ENCODE measurements around the gene C19orf25. TPM values are rescaled to one million over a fixed set of nuclear protein-coding genes. Genes with fewer than 3 reads are reported as not detected.

The C19orf25 gene
- total and polyA plus RNA-seq, 2 donors (not counting 1 experiment from before 2014, with no cell fraction given) = 34.2 to 68.3 TPM

- H3K9me3 Mint-ChIP-seq (ENCODE audit: insufficient read depth) = no peaks in the 10 kb centered on the region
- Histone ChIP-seq H3K4me3 (ENCODE audit: control extremely low read depth in 1 of 5, extremely low read depth in 1 of 5, insufficient read depth in 1 of 5, low read depth in 2 of 5, low read length in 4 of 5) (no peak overlapping the region), H3K79me2 (ENCODE audit: control insufficient read depth, insufficient read depth, low read length) (no peaks in the 10 kb centered on the region), H3K4me2 (replicated peaks; ENCODE audit: low read depth, low read length, poor library complexity, severe bottlenecking) (no peak overlapping the region), H3K36me3 (replicated peaks in 1 of 2; ENCODE audit: control extremely low read depth in 1 of 2, control insufficient read depth in 1 of 2, extremely low read depth in 1 of 2, insufficient read depth in 2 of 2, low read length in 1 of 2) (no peaks in the 10 kb centered on the region), H4K20me1 (ENCODE audit: control insufficient read depth, insufficient read depth, low read length, poor library complexity, severe bottlenecking) (no peaks in the 10 kb centered on the region), H2AFZ (ENCODE audit: insufficient read depth, low read depth, low read length, poor library complexity, severe bottlenecking) (no peak overlapping the region), H3K9me3 (ENCODE audit: control extremely low read depth in 1 of 3, control insufficient read depth in 2 of 3, insufficient read depth in 1 of 3, low read length in 2 of 3) (peaks cover 0 to 49% (median 7%) of the 10 kb centered on the region in 3 donors), H3K4me1 (ENCODE audit: control insufficient read depth in 2 of 2, insufficient read depth in 2 of 2, low read length in 2 of 2) (peaks cover 21 to 22% of the 10 kb centered on the region in 2 donors), H3K9ac (ENCODE audit: low read length) (no peak overlapping the region), H3K27me3 (replicated peaks in 1 of 4; ENCODE audit: control extremely low read depth in 1 of 4, control insufficient read depth in 3 of 4, insufficient read depth in 4 of 4, low read length in 3 of 4) (peaks cover 0 to 72% (median 16%) of the 10 kb centered on the region in 4 experiments), H3K27ac (ENCODE audit: low read length in 2 of 2) (no peak overlapping the region)
- H3K27ac Mint-ChIP-seq = no peak overlapping the region
- TF ChIP-seq, protein P1, sequence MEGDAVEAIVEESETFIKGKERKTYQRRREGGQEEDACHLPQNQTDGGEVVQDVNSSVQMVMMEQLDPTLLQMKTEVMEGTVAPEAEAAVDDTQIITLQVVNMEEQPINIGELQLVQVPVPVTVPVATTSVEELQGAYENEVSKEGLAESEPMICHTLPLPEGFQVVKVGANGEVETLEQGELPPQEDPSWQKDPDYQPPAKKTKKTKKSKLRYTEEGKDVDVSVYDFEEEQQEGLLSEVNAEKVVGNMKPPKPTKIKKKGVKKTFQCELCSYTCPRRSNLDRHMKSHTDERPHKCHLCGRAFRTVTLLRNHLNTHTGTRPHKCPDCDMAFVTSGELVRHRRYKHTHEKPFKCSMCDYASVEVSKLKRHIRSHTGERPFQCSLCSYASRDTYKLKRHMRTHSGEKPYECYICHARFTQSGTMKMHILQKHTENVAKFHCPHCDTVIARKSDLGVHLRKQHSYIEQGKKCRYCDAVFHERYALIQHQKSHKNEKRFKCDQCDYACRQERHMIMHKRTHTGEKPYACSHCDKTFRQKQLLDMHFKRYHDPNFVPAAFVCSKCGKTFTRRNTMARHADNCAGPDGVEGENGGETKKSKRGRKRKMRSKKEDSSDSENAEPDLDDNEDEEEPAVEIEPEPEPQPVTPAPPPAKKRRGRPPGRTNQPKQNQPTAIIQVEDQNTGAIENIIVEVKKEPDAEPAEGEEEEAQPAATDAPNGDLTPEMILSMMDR (IDR thresholded peaks at IDR 0.05) = no peak
- TF ChIP-seq EZH2 (IDR thresholded peaks at IDR 0.05; ENCODE audit: borderline replicate concordance, insufficient read depth, low read depth, low read length, poor library complexity, severe bottlenecking) = no peak
- POLR2A ChIA-PET = no interaction called here
- peaks cover 11% of the 10 kb centered on the region for H3K4me1 Mint-ChIP-seq
- 51% methylated on average over 17 of the region's 22 CpGs for WGBS (ENCODE audit: insufficient coverage)
- DNase-seq (no peak), ATAC-seq (ENCODE audit: low read depth) (no peak)
- CTCF ChIA-PET = no interaction called here
- intact Hi-C loops (cut with micrococcal nuclease) = no loop called here
- H3K4me3 Mint-ChIP-seq = peak overlapping the region; percentile 65
- peaks cover 39% of the 10 kb centered on the region for H3K27me3 Mint-ChIP-seq
Observed at GRCh38 chr19:1511318-1512317, 32.6 kb upstream of the C19orf25 start.

DNA sequence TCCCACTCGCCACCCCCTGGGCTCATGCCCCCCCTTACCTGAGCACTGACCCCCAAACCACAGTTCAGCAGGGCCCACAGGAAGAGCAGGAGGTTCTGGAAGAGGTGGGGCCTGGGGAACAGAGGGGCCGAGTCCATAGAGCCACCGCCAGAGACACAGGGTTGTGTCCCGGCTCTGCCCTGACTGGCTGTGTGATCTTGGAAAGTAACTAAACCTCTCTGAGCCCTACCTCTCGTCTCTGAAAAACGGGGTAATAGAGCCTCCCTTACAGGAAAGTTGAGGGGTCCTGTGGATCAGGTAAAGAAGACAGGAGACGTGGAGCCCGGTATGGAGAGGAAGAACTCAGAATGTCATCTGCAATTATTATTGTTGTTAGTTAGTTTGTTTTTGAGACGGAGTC, 31.8 kb upstream of the C19orf25 start:
- TF ChIP-seq, protein P1 (IDR thresholded peaks at IDR 0.05) = no peak
- no peak for TF ChIP-seq EZH2 (IDR thresholded peaks at IDR 0.05; ENCODE audit: borderline replicate concordance, insufficient read depth, low read depth, low read length, poor library complexity, severe bottlenecking)
- Histone ChIP-seq H3K4me3 (ENCODE audit: control extremely low read depth in 1 of 5, extremely low read depth in 1 of 5, insufficient read depth in 1 of 5, low read depth in 2 of 5, low read length in 4 of 5) (no peak overlapping the region), H3K27ac (ENCODE audit: low read length in 2 of 2) (no peak overlapping the region), H3K27me3 (replicated peaks in 1 of 4; ENCODE audit: control extremely low read depth in 1 of 4, control insufficient read depth in 3 of 4, insufficient read depth in 4 of 4, low read length in 3 of 4) (peaks cover 0 to 75% (median 17%) of the 10 kb centered on the region in 4 experiments), H3K4me2 (replicated peaks; ENCODE audit: low read depth, low read length, poor library complexity, severe bottlenecking) (no peak overlapping the region), H4K20me1 (ENCODE audit: control insufficient read depth, insufficient read depth, low read length, poor library complexity, severe bottlenecking) (no peaks in the 10 kb centered on the region), H3K4me1 (ENCODE audit: control insufficient read depth in 2 of 2, insufficient read depth in 2 of 2, low read length in 2 of 2) (peaks cover 21 to 22% of the 10 kb centered on the region in 2 donors), H3K9me3 (ENCODE audit: control extremely low read depth in 1 of 3, control insufficient read depth in 2 of 3, insufficient read depth in 1 of 3, low read length in 2 of 3) (peaks cover 0 to 48% (median 7%) of the 10 kb centered on the region in 3 donors), H3K9ac (ENCODE audit: low read length) (no peak overlapping the region), H3K79me2 (ENCODE audit: control insufficient read depth, insufficient read depth, low read length) (no peaks in the 10 kb centered on the region), H2AFZ (ENCODE audit: insufficient read depth, low read depth, low read length, poor library complexity, severe bottlenecking) (no peak overlapping the region), H3K36me3 (replicated peaks in 1 of 2; ENCODE audit: control extremely low read depth in 1 of 2, control insufficient read depth in 1 of 2, extremely low read depth in 1 of 2, insufficient read depth in 2 of 2, low read length in 1 of 2) (no peaks in the 10 kb centered on the region)
- POLR2A ChIA-PET = no interaction called here
- Mint-ChIP-seq H3K4me1 (peaks cover 11% of the 10 kb centered on the region), H3K4me3 (no peak overlapping the region), H3K27me3 (peaks cover 37% of the 10 kb centered on the region), H3K27ac (no peak overlapping the region), H3K9me3 (ENCODE audit: insufficient read depth) (no peaks in the 10 kb centered on the region)
- intact Hi-C loops (cut with micrococcal nuclease) = no loop called here
- DNase-seq (no peak), ATAC-seq (ENCODE audit: low read depth) (no peak)
- 57% methylated on average over 5 of the region's 9 CpGs for whole genome bisulfite sequencing (ENCODE audit: insufficient coverage)
- CTCF ChIA-PET = no interaction called here

All from B cell (primary cell).